HCT116 (cell line): ENCODE data around the gene PDE7B. TPM values are rescaled to one million over a fixed set of nuclear protein-coding genes. Genes with fewer than 3 reads are reported as not detected.

ENCODE experiments used
- ATAC-seq: fragments of 200-7000 bp; cut with Tn5 transposase; 2 replicates; pipeline ENCODE4 v1.9.1; 2020; ENCODE audit warnings: mild to moderate bottlenecking, moderate library complexity
- BruUV-seq: library from RNA; stranded (reverse); fragments of 400-500 nt; replicated peaks from 2 replicates; lab custom pipeline; 2021; lab: Mats Ljungman, UMichigan
- CTCF ChIA-PET: fragments of 300-600 bp; sonication (Branson Sonifier 250); formaldehyde crosslinking; loops from one replicate; lab custom pipeline; 2021; ENCODE audit warnings: antibody characterized with exemption; lab: Charles Lee
- POLR2A ChIA-PET: fragments of 300-600, 350-600 bp; sonication (Branson Sonifier 250); formaldehyde crosslinking; loops from one replicate; lab custom pipeline; 2021; ENCODE audit warnings: antibody characterized with exemption; lab: Charles Lee
- RAD21 ChIA-PET, 2 experiments: fragments of 300-600 bp; sonication (Branson Sonifier 250); formaldehyde crosslinking; loops; one replicate each; lab custom pipeline; 2023; ENCODE audit warnings: low total read pairs in 2 of 2; ENCODE audit not compliant: uncharacterized antibody in 2 of 2, unreplicated experiment in 2 of 2, low non-redundant PET in 1 of 2; lab: Charles Lee
- DNase-seq: peaks from one replicate; pipeline ENCODE4 v3.0.0-alpha.2; 2010; ENCODE audit warnings: low read depth, low spot score
- H2AFZ ChIP-seq: fragments of 200-600 bp; shearing (Covaris generic), sonication (generic); 2 replicates; pipeline ENCODE4 v1.6.1; 2017; ENCODE audit warnings: low read depth, mixed run types, mixed read lengths, antibody characterized with exemption, low read length; ENCODE audit not compliant: poor library complexity, severe bottlenecking
- H3K27ac ChIP-seq: 2 replicates; pipeline ENCODE4 v1.5.1; 2012; ENCODE audit warnings: low read depth, low read length
- H3K27me3 ChIP-seq: fragments of 200-600 bp; sonication (generic); 2 replicates; pipeline ENCODE4 v1.6.1; 2016; ENCODE audit warnings: mixed run types, low read length, mixed read lengths; ENCODE audit not compliant: insufficient read depth
- H3K36me3 ChIP-seq, 2 experiments: fragments of 200-500 bp in 1 of 2; fragments of 200-600 bp in 1 of 2; sonication (Bioruptor generic) in 1 of 2; sonication (generic) in 1 of 2; 2 replicates each; pipeline versions ENCODE4 v1.5.1 to v1.6.1; 2014 to 2016; ENCODE audit warnings: low read length in 2 of 2, inconsistent platforms in 1 of 2, mixed read lengths in 1 of 2, mixed run types in 1 of 2; ENCODE audit not compliant: insufficient read depth in 2 of 2, control insufficient read depth in 1 of 2
- H3K4me1 ChIP-seq, 2 experiments: fragments of 200-600 bp in 1 of 2; sonication (generic) in 1 of 2; 2 replicates each; pipeline versions ENCODE4 v1.5.1 to v1.6.1; 2012 to 2017; ENCODE audit warnings: low read length in 2 of 2, inconsistent platforms in 1 of 2, mild to moderate bottlenecking in 1 of 2, mixed read lengths in 1 of 2, mixed run types in 1 of 2, moderate library complexity in 1 of 2; ENCODE audit not compliant: insufficient read depth in 2 of 2, control insufficient read depth in 1 of 2
- H3K4me2 ChIP-seq: fragments of 200-600 bp; sonication (generic); 2 replicates; pipeline ENCODE4 v1.6.1; 2017; ENCODE audit warnings: mixed run types, low read length, mixed read lengths
- H3K4me3 ChIP-seq, 2 experiments: fragments of 200-600 bp in 1 of 2; sonication (generic) in 1 of 2; replicated peaks in 1 of 2; 2 replicates each; pipeline ENCODE4 v1.5.1; 2011 to 2016; ENCODE audit warnings: low read length in 2 of 2, control low read depth in 1 of 2, low read depth in 1 of 2, mild to moderate bottlenecking in 1 of 2, mixed read lengths in 1 of 2, mixed run types in 1 of 2
- H3K79me2 ChIP-seq: fragments of 200-600 bp; sonication (generic); 2 replicates; pipeline ENCODE4 v1.6.1; 2017; ENCODE audit warnings: mild to moderate bottlenecking, mixed run types, low read length, moderate library complexity, mixed read lengths; ENCODE audit not compliant: insufficient read depth
- H3K9ac ChIP-seq: fragments of 200-600 bp; sonication (generic); 2 replicates; pipeline ENCODE4 v1.6.1; 2016; ENCODE audit warnings: low read length, mixed read lengths
- H3K9me2 ChIP-seq: fragments of 200-600 bp; sonication (generic), shearing (Covaris generic); 2 replicates; pipeline ENCODE4 v1.6.1; 2017; ENCODE audit warnings: mixed run types, mild to moderate bottlenecking, moderate library complexity; ENCODE audit not compliant: insufficient read depth
- H3K9me3 ChIP-seq, 2 experiments: fragments of 200-500 bp in 1 of 2; fragments of 200-600 bp in 1 of 2; sonication (Bioruptor generic) in 1 of 2; sonication (generic) in 1 of 2; 2 replicates each; pipeline ENCODE4 v1.6.1; 2014 to 2017; ENCODE audit warnings: low read length in 2 of 2, mixed read lengths in 2 of 2, inconsistent platforms in 1 of 2, low read depth in 1 of 2, mild to moderate bottlenecking in 1 of 2, mixed run types in 1 of 2, moderate library complexity in 1 of 2; ENCODE audit not compliant: control insufficient read depth in 1 of 2, insufficient read depth in 1 of 2
- H4K20me1 ChIP-seq: fragments of 200-600 bp; sonication (generic), shearing (Covaris generic); 2 replicates; pipeline ENCODE4 v1.6.1; 2017; ENCODE audit warnings: mixed run types, mild to moderate bottlenecking, moderate library complexity; ENCODE audit not compliant: insufficient read depth
- CBX3 ChIP-seq: IDR thresholded peaks from 2 replicates; pipeline ENCODE4 v1.6.1; 2012; ENCODE audit warnings: low read depth
- CEBPB ChIP-seq: IDR thresholded peaks from 2 replicates; pipeline ENCODE4 v1.6.1; 2012; ENCODE audit warnings: low read depth
- FOSL1 ChIP-seq: IDR thresholded peaks from 2 replicates; pipeline ENCODE4 v1.6.1; 2012; ENCODE audit warnings: low read depth
- TCF7L2 ChIP-seq: IDR thresholded peaks from 2 replicates; pipeline ENCODE4 v1.7.0; 2011; ENCODE audit warnings: borderline replicate concordance, inconsistent platforms; ENCODE audit not compliant: insufficient read depth, insufficient read length; ENCODE audit errors: extremely low read depth
- ZFX ChIP-seq: fragments of 450-650 bp; IDR thresholded peaks from 2 replicates; pipeline ENCODE4 v1.6.1; 2017
- intact Hi-C: fragments of 100-400 bp; cut with micrococcal nuclease; formaldehyde crosslinking; loops from 2 replicates; pipeline ENCODE4 v1.10.0; 2022
- total RNA-seq: library from RNA; stranded (reverse); gene quantifications from one replicate; pipeline ENCODE4 v1.2.1, GENCODE V29; 2021; ENCODE audit not compliant: unreplicated experiment
- TF ChIP-seq, protein P1 (sequence below): IDR thresholded peaks from 2 replicates; pipeline ENCODE4 v1.6.1; 2011; ENCODE audit warnings: mild to moderate bottlenecking, low read length, moderate library complexity; ENCODE audit not compliant: insufficient replicate concordance; ENCODE audit errors: extremely low read depth
- TF ChIP-seq, protein P2 (sequence below), 3 experiments: fragments of 200-600 bp in 1 of 3; sonication (generic) in 1 of 3; IDR thresholded peaks in 2 of 3; conservative IDR thresholded peaks in 1 of 3; 2 replicates each; pipeline ENCODE4 v1.5.1; 2012 to 2017; ENCODE audit warnings: low read depth in 2 of 3, low read length in 2 of 3, antibody characterized with exemption in 1 of 3, borderline replicate concordance in 1 of 3, control low read depth in 1 of 3, mild to moderate bottlenecking in 1 of 3, mixed read lengths in 1 of 3, mixed run types in 1 of 3, moderate library complexity in 1 of 3; ENCODE audit not compliant: insufficient read depth in 1 of 3

PDE7B gene
- total RNA-seq, 1 experiment from 2014 or later, result 0.61 TPM

DNA sequence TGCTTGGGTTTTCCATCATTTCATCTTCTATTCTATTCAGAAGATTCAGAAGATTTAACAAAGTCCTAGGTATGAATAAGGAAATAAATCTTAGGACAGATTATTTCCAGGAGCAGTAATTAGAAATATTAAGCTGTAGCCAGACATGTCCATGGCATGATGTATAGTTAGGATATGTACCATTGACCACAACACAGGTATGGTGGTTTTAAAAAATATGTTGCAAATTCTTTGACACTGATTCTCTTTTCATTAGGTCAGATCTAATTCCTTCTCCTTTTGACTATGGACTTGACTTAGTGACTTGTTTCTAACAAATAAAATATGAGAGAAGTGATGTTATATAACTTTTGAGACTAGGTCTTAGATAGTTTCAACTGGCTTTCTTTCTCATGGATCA is 23.5 kb upstream of the PDE7B start:
- Histone ChIP-seq H3K4me3 (no peak overlapping the region), H3K27ac (no peak overlapping the region), H3K9me2 (no peaks in the 10 kb centered on the region), H2AFZ (no peak overlapping the region), H4K20me1 (no peaks in the 10 kb centered on the region), H3K79me2 (no peaks in the 10 kb centered on the region), H3K4me1 (no peaks in the 10 kb centered on the region), H3K36me3 (no peaks in the 10 kb centered on the region), H3K4me2 (no peak overlapping the region), H3K27me3 (no peaks in the 10 kb centered on the region), H3K9me3 (no peaks in the 10 kb centered on the region), H3K9ac (no peak overlapping the region)
- RAD21 ChIA-PET, result no interaction called here
- POLR2A ChIA-PET, result interaction anchor here (0.5 kb wide), 1 partner anchor 579 kb away, joined by 3 read pairs; no protein-coding TSS in a partner anchor
- intact Hi-C loops, result no loop called here
- CTCF ChIA-PET, result no interaction called here
- ATAC-seq (no peak), DNase-seq (no peak)
- TF ChIP-seq ZFX (no peak), TCF7L2 (no peak), CEBPB (no peak), FOSL1 (no peak), CBX3 (no peak)
- TF ChIP-seq, protein P1, sequence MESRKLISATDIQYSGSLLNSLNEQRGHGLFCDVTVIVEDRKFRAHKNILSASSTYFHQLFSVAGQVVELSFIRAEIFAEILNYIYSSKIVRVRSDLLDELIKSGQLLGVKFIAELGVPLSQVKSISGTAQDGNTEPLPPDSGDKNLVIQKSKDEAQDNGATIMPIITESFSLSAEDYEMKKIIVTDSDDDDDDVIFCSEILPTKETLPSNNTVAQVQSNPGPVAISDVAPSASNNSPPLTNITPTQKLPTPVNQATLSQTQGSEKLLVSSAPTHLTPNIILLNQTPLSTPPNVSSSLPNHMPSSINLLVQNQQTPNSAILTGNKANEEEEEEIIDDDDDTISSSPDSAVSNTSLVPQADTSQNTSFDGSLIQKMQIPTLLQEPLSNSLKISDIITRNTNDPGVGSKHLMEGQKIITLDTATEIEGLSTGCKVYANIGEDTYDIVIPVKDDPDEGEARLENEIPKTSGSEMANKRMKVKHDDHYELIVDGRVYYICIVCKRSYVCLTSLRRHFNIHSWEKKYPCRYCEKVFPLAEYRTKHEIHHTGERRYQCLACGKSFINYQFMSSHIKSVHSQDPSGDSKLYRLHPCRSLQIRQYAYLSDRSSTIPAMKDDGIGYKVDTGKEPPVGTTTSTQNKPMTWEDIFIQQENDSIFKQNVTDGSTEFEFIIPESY, result no peak
- TF ChIP-seq, protein P2, sequence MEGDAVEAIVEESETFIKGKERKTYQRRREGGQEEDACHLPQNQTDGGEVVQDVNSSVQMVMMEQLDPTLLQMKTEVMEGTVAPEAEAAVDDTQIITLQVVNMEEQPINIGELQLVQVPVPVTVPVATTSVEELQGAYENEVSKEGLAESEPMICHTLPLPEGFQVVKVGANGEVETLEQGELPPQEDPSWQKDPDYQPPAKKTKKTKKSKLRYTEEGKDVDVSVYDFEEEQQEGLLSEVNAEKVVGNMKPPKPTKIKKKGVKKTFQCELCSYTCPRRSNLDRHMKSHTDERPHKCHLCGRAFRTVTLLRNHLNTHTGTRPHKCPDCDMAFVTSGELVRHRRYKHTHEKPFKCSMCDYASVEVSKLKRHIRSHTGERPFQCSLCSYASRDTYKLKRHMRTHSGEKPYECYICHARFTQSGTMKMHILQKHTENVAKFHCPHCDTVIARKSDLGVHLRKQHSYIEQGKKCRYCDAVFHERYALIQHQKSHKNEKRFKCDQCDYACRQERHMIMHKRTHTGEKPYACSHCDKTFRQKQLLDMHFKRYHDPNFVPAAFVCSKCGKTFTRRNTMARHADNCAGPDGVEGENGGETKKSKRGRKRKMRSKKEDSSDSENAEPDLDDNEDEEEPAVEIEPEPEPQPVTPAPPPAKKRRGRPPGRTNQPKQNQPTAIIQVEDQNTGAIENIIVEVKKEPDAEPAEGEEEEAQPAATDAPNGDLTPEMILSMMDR (IDR thresholded peaks at IDR 0.05 in 2 of 3, conservative IDR thresholded peaks at IDR 0.05 in 1 of 3; ENCODE audit: borderline replicate concordance in 1 of 3, insufficient read depth in 1 of 3, low read depth in 2 of 3, low read length in 2 of 3), result no peak
- no TSS peak for BruUV-seq
